HG03175 (cell line): ENCODE results near the gene DCDC2B.
"Not testable (repeated sequence)": the region's sequence is repeated elsewhere in the genome, so short reads cannot be mapped to it uniquely, and the experiment has no call there.

Experiments
- ATAC-seq: cut with Tn5 transposase; IDR thresholded peaks from one replicate; pipeline ENCODE4 v1.9.1; 2021; ENCODE audit warnings: mild to moderate bottlenecking, moderate library complexity; ENCODE audit not compliant: unreplicated experiment

Gene DCDC2B

DNA sequence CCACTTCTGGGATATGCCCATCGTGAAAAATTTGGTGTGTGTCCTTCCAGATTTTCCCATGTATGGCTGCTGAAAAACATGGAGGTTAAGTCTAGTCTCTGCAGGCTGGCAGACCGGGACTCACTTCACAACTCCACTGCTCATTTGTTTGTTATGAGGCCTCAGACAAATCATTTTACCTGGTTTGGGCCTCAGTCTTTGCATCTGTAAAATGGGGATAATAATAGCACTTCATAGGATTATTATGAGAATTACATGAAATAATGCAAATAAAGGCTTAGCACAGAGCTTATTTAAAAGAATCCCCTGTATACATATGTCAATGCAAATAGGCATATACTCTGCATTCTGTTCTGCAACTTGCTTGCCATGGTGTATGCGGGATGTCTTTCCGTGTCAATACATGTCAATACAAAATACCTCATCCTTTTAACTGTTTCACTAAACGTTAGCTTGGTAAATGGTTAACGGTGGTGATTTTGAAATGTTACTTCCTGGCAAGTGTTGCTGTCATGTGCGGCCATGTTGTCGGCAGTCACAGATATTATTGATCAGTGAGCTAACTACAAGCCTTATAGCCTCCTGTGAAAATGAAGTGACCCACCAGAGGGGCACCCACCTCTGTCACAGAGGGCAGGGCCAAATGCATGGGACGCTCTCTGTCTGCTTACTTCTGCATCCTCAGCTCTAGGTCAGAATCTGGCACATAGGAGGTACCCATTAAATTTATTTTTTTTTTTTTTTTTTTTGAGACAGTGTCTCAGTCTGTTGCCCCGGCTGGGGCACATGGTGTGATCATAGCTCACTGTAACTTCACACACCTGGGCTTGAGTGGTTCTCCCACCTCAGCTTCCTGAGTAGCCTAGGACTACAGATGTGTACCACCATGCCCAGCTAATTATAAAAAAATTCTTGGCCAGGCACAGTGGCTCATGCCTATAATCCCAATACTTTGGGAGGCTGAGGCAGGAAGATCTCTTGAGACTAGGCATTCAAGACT, 46.5 kb downstream of the DCDC2B start:
- no peak for ATAC-seq

GRCh38 chr1:32256473-32257226, 47.8 kb downstream of the DCDC2B start:
- ATAC-seq = no peak

- ATAC-seq = no peak
Measured at GRCh38 chr1:32257227-32257508, 48.3 kb downstream of the DCDC2B start.

DNA sequence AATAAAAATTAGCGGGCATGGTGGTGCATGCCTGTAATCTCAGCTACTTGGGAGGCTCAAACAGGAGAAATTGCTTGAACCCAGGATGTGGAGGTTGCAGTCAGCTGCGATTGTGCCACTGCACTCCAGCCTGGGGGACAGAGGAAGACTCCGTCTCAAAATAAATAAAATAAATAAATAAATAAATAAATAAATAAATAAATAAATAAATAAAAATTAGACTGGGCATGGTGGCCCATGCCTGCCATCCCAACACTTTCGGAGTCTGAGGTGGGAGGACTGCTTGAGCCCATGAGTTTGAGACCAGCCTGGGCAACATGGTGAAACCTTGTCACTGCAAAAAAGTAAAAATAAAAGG, 54.3 kb downstream of the DCDC2B start:
- not testable (repeated sequence) for ATAC-seq

GRCh38 chr1:32263744-32264143, 54.9 kb downstream of the DCDC2B start:
- ATAC-seq = peak; percentile 59
